Measurements from ENCODE around the gene UNC5C.

DNA sequence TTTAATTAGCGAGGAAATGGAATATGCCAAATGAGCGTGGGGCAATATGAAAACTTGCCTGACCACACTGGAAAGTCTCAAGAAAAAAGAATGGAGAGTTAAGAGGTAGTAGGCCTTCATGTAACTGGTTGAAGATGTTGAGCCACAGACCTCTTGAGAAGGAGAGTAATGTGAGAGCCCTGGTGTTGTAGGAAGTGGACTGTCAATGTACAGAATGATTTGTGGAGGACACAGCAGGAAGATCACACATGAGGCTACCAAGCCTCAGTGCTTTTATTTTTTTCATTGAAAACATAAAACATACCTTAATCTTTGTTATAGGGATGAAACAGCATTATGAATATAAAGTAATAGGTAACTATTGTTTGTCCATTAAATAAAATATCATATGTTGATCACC, 331.6 kb downstream of the UNC5C start:
- TF ChIP-seq ZNF623 (tag by site-specific recombination; IDR thresholded peaks at IDR 0.05) (no peak), ZSCAN16 (tag by site-specific recombination; IDR thresholded peaks at IDR 0.05) (no peak), SALL2 (tag by site-specific recombination; IDR thresholded peaks at IDR 0.05; ENCODE audit: borderline replicate concordance) (no peak)

All from HEK293 (cell line).